A673 (cell line): ENCODE data around the gene PROSER2. TPM values are rescaled to one million over a fixed set of nuclear protein-coding genes. Genes with fewer than 3 reads are reported as not detected.

Experiments
- BruUV-seq: library from RNA; stranded (reverse); fragments of 400-500 nt; replicated peaks from 2 replicates; lab custom pipeline; 2021; lab: Mats Ljungman, UMichigan
- CTCF ChIA-PET: fragments of 300-600 bp; sonication (Branson Sonifier 250); formaldehyde crosslinking; loops from one replicate; lab custom pipeline; 2022; ENCODE audit warnings: antibody characterized with exemption; lab: Charles Lee
- POLR2A ChIA-PET: fragments of 300-600 bp; sonication (Branson Sonifier 250); formaldehyde crosslinking; loops from one replicate; lab custom pipeline; 2022; ENCODE audit warnings: antibody characterized with exemption; ENCODE audit not compliant: low non-redundant PET; lab: Charles Lee
- DNase-seq: peaks from one replicate; pipeline ENCODE4 v3.0.0-alpha.2; 2015; ENCODE audit warnings: low spot score
- H3K27ac ChIP-seq: fragments of 200-600 bp; sonication (generic); 2 replicates; pipeline ENCODE4 v1.5.1; 2016; ENCODE audit warnings: mixed run types, low read depth, mild to moderate bottlenecking, mixed read lengths, antibody characterized with exemption, low read length; ENCODE audit not compliant: poor library complexity, severe bottlenecking
- H3K27me3 ChIP-seq: fragments of 200-600 bp; sonication (generic); replicated peaks from 2 replicates; pipeline ENCODE4 v1.6.1; 2017; ENCODE audit warnings: mixed run types, low read depth, mild to moderate bottlenecking, mixed read lengths, antibody characterized with exemption, low read length; ENCODE audit not compliant: insufficient read depth, poor library complexity
- H3K36me3 ChIP-seq: fragments of 200-600 bp; sonication (generic); 2 replicates; pipeline ENCODE4 v1.6.1; 2016; ENCODE audit warnings: mixed run types, mild to moderate bottlenecking, mixed read lengths, antibody characterized with exemption, low read length; ENCODE audit not compliant: insufficient read depth, poor library complexity, severe bottlenecking
- H3K4me1 ChIP-seq: fragments of 200-600 bp; sonication (generic); 2 replicates; pipeline ENCODE4 v1.6.1; 2017; ENCODE audit warnings: mixed run types, mild to moderate bottlenecking, mixed read lengths, antibody characterized with exemption, low read length; ENCODE audit not compliant: insufficient read depth, poor library complexity, severe bottlenecking
- H3K4me3 ChIP-seq: fragments of 200-600 bp; sonication (generic); 2 replicates; pipeline ENCODE4 v1.5.1; 2016; ENCODE audit warnings: low read depth, mixed run types, mild to moderate bottlenecking, mixed read lengths, low read length; ENCODE audit not compliant: poor library complexity, severe bottlenecking
- H3K9me3 ChIP-seq: fragments of 200-600 bp; sonication (generic); 2 replicates; pipeline ENCODE4 v1.6.1; 2016; ENCODE audit warnings: mixed run types, low read depth, mild to moderate bottlenecking, mixed read lengths, antibody characterized with exemption, low read length; ENCODE audit not compliant: poor library complexity, severe bottlenecking
- CTCF ChIP-seq: fragments of 300-800, 200-600 bp; sonication (generic); conservative IDR thresholded peaks from 2 replicates; pipeline ENCODE4 v1.5.1; 2017; ENCODE audit warnings: low read depth, mild to moderate bottlenecking, antibody characterized with exemption, low read length, moderate library complexity, mixed read lengths
- EZH2 ChIP-seq: fragments of 200-600 bp; sonication (generic); IDR thresholded peaks from 2 replicates; pipeline ENCODE4 v1.6.1; 2017; ENCODE audit warnings: borderline replicate concordance, low read depth, mild to moderate bottlenecking, mixed read lengths, antibody characterized with exemption, low read length; ENCODE audit not compliant: poor library complexity, severe bottlenecking
- intact Hi-C: fragments of 100-400 bp; cut with micrococcal nuclease; formaldehyde crosslinking; loops from one replicate; pipeline ENCODE4 v1.10.0; 2022; ENCODE audit not compliant: unreplicated experiment
- total RNA-seq: library from RNA; stranded (reverse); gene quantifications from 2 replicates; pipeline ENCODE4 v1.2.3, GENCODE V29; 2021

PROSER2 gene
- total RNA-seq, 1 experiment from 2014 or later: 40.4 TPM

- no peak for DNase-seq
- intact Hi-C loops: no loop called here
- H3K4me1 ChIP-seq: peaks cover 7% of the 10 kb centered on the region
- no peaks in the 10 kb centered on the region for H3K36me3 ChIP-seq
- no peaks in the 10 kb centered on the region for H3K27me3 ChIP-seq
- no peaks in the 10 kb centered on the region for H3K9me3 ChIP-seq
- BruUV-seq: no TSS peak
- ChIA-PET CTCF (no interaction called here), POLR2A (no interaction called here)
- TF ChIP-seq EZH2 (no peak), CTCF (no peak)
- no peak overlapping the region for H3K27ac ChIP-seq
- H3K4me3 ChIP-seq: no peak overlapping the region
Measured at GRCh38 chr10:11837372-11838161, 14.4 kb downstream of the PROSER2 start.

- DNase-seq: no peak
- POLR2A ChIA-PET: no interaction called here
- no peaks in the 10 kb centered on the region for H3K27me3 ChIP-seq
- H3K4me1 ChIP-seq: peaks cover 7% of the 10 kb centered on the region
- BruUV-seq: no TSS peak
- H3K4me3 ChIP-seq: no peak overlapping the region
- CTCF ChIA-PET: no interaction called here
- H3K36me3 ChIP-seq: no peaks in the 10 kb centered on the region
- TF ChIP-seq EZH2: no peak
- no peak for TF ChIP-seq CTCF
- no peak overlapping the region for H3K27ac ChIP-seq
- H3K9me3 ChIP-seq: no peaks in the 10 kb centered on the region
- intact Hi-C loops: no loop called here
Measured at GRCh38 chr10:11838298-11838852, 15.2 kb downstream of the PROSER2 start.

- no peaks in the 10 kb centered on the region for H3K36me3 ChIP-seq
- TF ChIP-seq EZH2 (no peak), CTCF (no peak)
- ChIA-PET POLR2A (no interaction called here), CTCF (no interaction called here)
- no peaks in the 10 kb centered on the region for H3K9me3 ChIP-seq
- H3K27ac ChIP-seq: no peak overlapping the region
- BruUV-seq: no TSS peak
- H3K4me1 ChIP-seq: no peaks in the 10 kb centered on the region
- no peak for DNase-seq
- H3K27me3 ChIP-seq: no peaks in the 10 kb centered on the region
- intact Hi-C loops: no loop called here
- H3K4me3 ChIP-seq: no peak overlapping the region
Measured at GRCh38 chr10:11841375-11841774, 18.2 kb downstream of the PROSER2 start.
